Transverse colon (tissue), 4 donors: ENCODE results near the gene GFRA1. TPM values are rescaled to one million over a fixed set of nuclear protein-coding genes. Genes with fewer than 3 reads are reported as not detected.

ENCODE experiments used
- DNase-seq: peaks from one replicate; pipeline ENCODE4 v3.0.0-alpha.2; 2019
- H3K27ac ChIP-seq, 4 donors: fragments of 200-600 bp; sonication (generic); 2 replicates each; pipeline ENCODE4 v1.5.1; 2016 to 2018; ENCODE audit warnings: inconsistent platforms in 4 of 4
- H3K27me3 ChIP-seq: fragments of 200-600 bp; sonication (generic); 2 replicates; pipeline ENCODE4 v1.5.1; 2017; ENCODE audit warnings: inconsistent platforms
- H3K36me3 ChIP-seq, 4 donors: fragments of 200-600 bp; sonication (generic); 2 replicates each; pipeline ENCODE4 v1.5.1; 2017 to 2019; ENCODE audit warnings: inconsistent platforms in 4 of 4
- H3K4me1 ChIP-seq, 4 donors: fragments of 200-600 bp; sonication (generic); 2 replicates each; pipeline ENCODE4 v1.5.1; 2017 to 2020; ENCODE audit warnings: inconsistent platforms in 4 of 4
- H3K4me3 ChIP-seq, 4 donors: fragments of 200-600 bp; sonication (generic); 1 replicate in 1 of 4; 2 replicates in 3 of 4; pipeline versions ENCODE4 v1.5.1 to v1.6.1; 2017 to 2019; ENCODE audit warnings: inconsistent platforms in 4 of 4
- H3K9me3 ChIP-seq, 2 donors: fragments of 200-600 bp; sonication (generic); 2 replicates each; pipeline ENCODE4 v1.5.1; 2017 to 2019; ENCODE audit warnings: inconsistent platforms in 2 of 2
- CTCF ChIP-seq, 5 experiments: fragments of 200-600 bp in 3 of 5; fragments of 450-650 bp in 2 of 5; sonication (generic) in 3 of 5; IDR thresholded peaks; 1 replicate in 2 of 5; 2 replicates in 3 of 5; pipeline ENCODE4 v1.5.1; 2016 to 2017; ENCODE audit warnings: antibody characterized with exemption in 5 of 5, inconsistent platforms in 3 of 5, mild to moderate bottlenecking in 2 of 5, moderate library complexity in 1 of 5
- EP300 ChIP-seq: sonication (generic); formaldehyde crosslinking; IDR thresholded peaks from one replicate; pipeline ENCODE4 v1.6.1; 2017; ENCODE audit warnings: antibody characterized with exemption, low read depth
- POLR2A ChIP-seq: fragments of 450-650 bp; IDR thresholded peaks from one replicate; pipeline ENCODE4 v1.6.1; 2016; ENCODE audit warnings: antibody characterized with exemption, mild to moderate bottlenecking, moderate library complexity
- POLR2AphosphoS5 ChIP-seq, 3 donors: sonication (generic); formaldehyde crosslinking; IDR thresholded peaks; one replicate each; pipeline ENCODE4 v1.6.1; 2016; ENCODE audit warnings: antibody characterized with exemption in 3 of 3
- WGBS, 2 donors: methylation state at CpG; one replicate each; pipeline ENCODE4 v1.1.5; 2018; ENCODE audit warnings: low coverage in 1 of 2; 5-methylcytosine and 5-hydroxymethylcytosine counted together
- in situ Hi-C, 4 donors: fragments of 200-750 bp; cut with MboI; loops; one replicate each; pipeline versions ENCODE4 v1.15.0 to v1.15.1; 2017; ENCODE audit warnings: low sequenced_read_pairs in 3 of 4, low pct_ligation_motif_present in 1 of 4, low pct_unique_long_range_greater_than_20kb in 1 of 4
- intact Hi-C: fragments of 100-400 bp; cut with DNase I; formaldehyde crosslinking; loops from one replicate; pipeline ENCODE4 v1.15.1; 2023; ENCODE audit warnings: low total_unique reads
- total RNA-seq, 4 donors: library from RNA; depleted of rRNA; stranded (reverse); fragments of >200 nt; gene quantifications; one replicate each; pipeline ENCODE4 v1.1.0, GENCODE V29; 2016

Gene GFRA1
- total RNA-seq, 4 donors from 2014 or later = 12.0 to 32.8 (median 17.3) TPM

DNA sequence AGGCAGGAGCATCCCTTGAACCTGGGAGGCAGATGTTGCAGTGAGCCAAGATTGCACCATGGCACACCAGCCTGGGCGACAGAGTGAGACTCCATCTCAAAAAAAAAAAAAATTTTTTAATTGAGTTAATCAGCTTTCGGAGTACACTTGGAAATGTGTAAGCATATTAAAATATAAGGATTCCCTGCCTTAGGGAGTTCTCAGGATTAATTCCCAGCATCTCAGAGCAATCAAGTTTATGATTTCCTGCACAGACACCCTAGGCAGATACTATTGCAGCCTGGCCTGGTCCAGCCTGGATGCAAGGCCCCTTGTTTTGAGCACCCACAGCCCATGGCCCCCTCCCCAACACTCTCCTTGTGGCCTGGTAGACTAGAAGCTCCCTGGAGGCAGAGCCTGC lies 39.8 kb downstream of the GFRA1 start:
- H3K9me3 ChIP-seq = no peaks in the 10 kb centered on the region
- WGBS, 2 donors = 85 to 86% methylated on average over 2 of the region's 2 CpGs
- in situ Hi-C loops (no loop called here), intact Hi-C loops (no loop called here)
- H3K36me3 ChIP-seq = no peaks in the 10 kb centered on the region
- H3K4me1 ChIP-seq = no peaks in the 10 kb centered on the region
- no peak for TF ChIP-seq POLR2A
- no peak for TF ChIP-seq POLR2AphosphoS5 (IDR thresholded peaks at IDR 0.05)
- TF ChIP-seq EP300 = no peak
- no peak for TF ChIP-seq CTCF (IDR thresholded peaks at IDR 0.05)
- no peak for DNase-seq
- no peak overlapping the region for H3K27ac ChIP-seq
- no peak overlapping the region for H3K4me3 ChIP-seq
- no peaks in the 10 kb centered on the region for H3K27me3 ChIP-seq

- intact Hi-C loops = no loop called here
- in situ Hi-C loops = no loop called here
- H3K36me3 ChIP-seq = no peaks in the 10 kb centered on the region
- no peak overlapping the region for H3K4me3 ChIP-seq
- H3K4me1 ChIP-seq = no peaks in the 10 kb centered on the region
- H3K9me3 ChIP-seq = no peaks in the 10 kb centered on the region
- H3K27ac ChIP-seq = no peak overlapping the region
- no peaks in the 10 kb centered on the region for H3K27me3 ChIP-seq
- WGBS, 2 donors = 40 to 58% methylated on average over 2 of the region's 2 CpGs
- no peak for TF ChIP-seq POLR2AphosphoS5 (IDR thresholded peaks at IDR 0.05)
- TF ChIP-seq EP300 = no peak
- no peak for TF ChIP-seq POLR2A
- TF ChIP-seq CTCF (IDR thresholded peaks at IDR 0.05) = no peak
- no peak for DNase-seq
Measured at GRCh38 chr10:116232613-116233012, 40.4 kb downstream of the GFRA1 start.

GRCh38 chr10:116226766-116227165 lies 46.2 kb downstream of the GFRA1 start:
- no peak overlapping the region for H3K27ac ChIP-seq
- DNase-seq = no peak
- no peaks in the 10 kb centered on the region for H3K27me3 ChIP-seq
- intact Hi-C loops (no loop called here), in situ Hi-C loops (no loop called here)
- H3K4me3 ChIP-seq = no peak overlapping the region
- TF ChIP-seq CTCF (IDR thresholded peaks at IDR 0.05) = no peak
- TF ChIP-seq POLR2A = no peak
- TF ChIP-seq POLR2AphosphoS5 (IDR thresholded peaks at IDR 0.05) = no peak
- no peak for TF ChIP-seq EP300
- no peaks in the 10 kb centered on the region for H3K9me3 ChIP-seq
- H3K4me1 ChIP-seq = no peaks in the 10 kb centered on the region
- H3K36me3 ChIP-seq = no peaks in the 10 kb centered on the region
- WGBS, 2 donors = 80 to 95% methylated on average over 1 to 6 of the region's 6 CpGs

- 85% methylated on average over 5 of the region's 5 CpGs; no CpG with 5 or more reads in 1 of the 2 donors for WGBS, 2 donors
- Histone ChIP-seq H3K27me3 (no peaks in the 10 kb centered on the region), H3K27ac (no peak overlapping the region), H3K4me3 (no peak overlapping the region), H3K9me3 (no peaks in the 10 kb centered on the region), H3K4me1 (no peaks in the 10 kb centered on the region), H3K36me3 (no peaks in the 10 kb centered on the region)
- DNase-seq = no peak
- in situ Hi-C loops (no loop called here), intact Hi-C loops (no loop called here)
- TF ChIP-seq POLR2AphosphoS5 (IDR thresholded peaks at IDR 0.05) (no peak), CTCF (IDR thresholded peaks at IDR 0.05) (no peak), EP300 (no peak), POLR2A (no peak)
Measured at GRCh38 chr10:116226053-116226452, 47.0 kb downstream of the GFRA1 start.
